ENCODE results near the gene DYNC1I1. TPM values are rescaled to one million over a fixed set of nuclear protein-coding genes. Genes with fewer than 3 reads are reported as not detected.
A peak's percentile ranks its signal among the peaks of the same experiment; 100 is the strongest.

The DYNC1I1 gene
- total RNA-seq, 1 donor from 2014 or later = 11.0 TPM

DNA sequence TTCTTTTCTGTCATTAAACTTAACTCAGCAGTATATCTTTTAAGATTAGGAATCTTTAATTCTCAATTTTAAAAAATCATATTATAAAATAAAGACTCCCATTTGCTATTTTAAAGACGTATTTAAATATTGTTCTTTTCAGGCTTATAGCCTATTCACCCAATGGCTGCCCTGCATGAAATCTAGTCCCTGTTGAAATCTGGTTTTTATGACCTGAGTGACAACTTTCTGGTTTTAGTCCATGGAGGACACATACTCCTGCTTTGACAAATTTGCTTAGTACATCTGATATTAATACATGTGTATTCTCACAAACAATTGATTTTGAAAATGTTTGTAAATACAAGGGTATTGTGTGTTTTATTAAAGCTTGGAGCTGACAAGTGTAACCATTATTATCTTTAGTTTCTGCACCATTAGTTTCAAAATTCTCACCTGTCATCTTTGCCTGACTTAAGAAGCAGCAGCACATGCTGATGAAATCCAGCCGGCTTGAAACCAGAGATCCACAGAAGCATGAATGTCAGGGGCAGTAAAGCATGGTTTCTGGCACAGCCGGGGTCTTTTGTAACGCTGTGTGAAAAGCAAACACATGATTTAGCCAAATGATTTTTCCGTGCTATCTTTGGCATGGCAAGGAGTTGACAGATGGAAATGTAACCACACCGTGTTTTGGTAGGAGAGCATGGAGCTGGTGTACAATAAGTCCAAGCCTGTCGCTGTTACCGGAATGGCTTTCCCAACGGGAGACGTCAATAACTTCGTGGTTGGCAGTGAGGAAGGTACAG lies 262.8 kb downstream of the DYNC1I1 start:
- H3K36me3 Mint-ChIP-seq (ENCODE audit: unreplicated experiment) = no peaks in the 10 kb centered on the region
- TF ChIP-seq, protein P1, sequence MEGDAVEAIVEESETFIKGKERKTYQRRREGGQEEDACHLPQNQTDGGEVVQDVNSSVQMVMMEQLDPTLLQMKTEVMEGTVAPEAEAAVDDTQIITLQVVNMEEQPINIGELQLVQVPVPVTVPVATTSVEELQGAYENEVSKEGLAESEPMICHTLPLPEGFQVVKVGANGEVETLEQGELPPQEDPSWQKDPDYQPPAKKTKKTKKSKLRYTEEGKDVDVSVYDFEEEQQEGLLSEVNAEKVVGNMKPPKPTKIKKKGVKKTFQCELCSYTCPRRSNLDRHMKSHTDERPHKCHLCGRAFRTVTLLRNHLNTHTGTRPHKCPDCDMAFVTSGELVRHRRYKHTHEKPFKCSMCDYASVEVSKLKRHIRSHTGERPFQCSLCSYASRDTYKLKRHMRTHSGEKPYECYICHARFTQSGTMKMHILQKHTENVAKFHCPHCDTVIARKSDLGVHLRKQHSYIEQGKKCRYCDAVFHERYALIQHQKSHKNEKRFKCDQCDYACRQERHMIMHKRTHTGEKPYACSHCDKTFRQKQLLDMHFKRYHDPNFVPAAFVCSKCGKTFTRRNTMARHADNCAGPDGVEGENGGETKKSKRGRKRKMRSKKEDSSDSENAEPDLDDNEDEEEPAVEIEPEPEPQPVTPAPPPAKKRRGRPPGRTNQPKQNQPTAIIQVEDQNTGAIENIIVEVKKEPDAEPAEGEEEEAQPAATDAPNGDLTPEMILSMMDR (IDR thresholded peaks at IDR 0.05; ENCODE audit: partially characterized antibody, unreplicated experiment) = no peak
- no peak overlapping the region for H3K4me3 Mint-ChIP-seq (ENCODE audit: unreplicated experiment)
- no peak for DNase-seq
- peaks cover 2% of the 10 kb centered on the region for H3K4me1 Mint-ChIP-seq (ENCODE audit: low read depth, unreplicated experiment)
- no peaks in the 10 kb centered on the region for H3K27me3 Mint-ChIP-seq (ENCODE audit: unreplicated experiment)
- H3K27ac Mint-ChIP-seq (ENCODE audit: unreplicated experiment) = no peak overlapping the region
- no peaks in the 10 kb centered on the region for H3K9me3 Mint-ChIP-seq (ENCODE audit: unreplicated experiment)

DNA sequence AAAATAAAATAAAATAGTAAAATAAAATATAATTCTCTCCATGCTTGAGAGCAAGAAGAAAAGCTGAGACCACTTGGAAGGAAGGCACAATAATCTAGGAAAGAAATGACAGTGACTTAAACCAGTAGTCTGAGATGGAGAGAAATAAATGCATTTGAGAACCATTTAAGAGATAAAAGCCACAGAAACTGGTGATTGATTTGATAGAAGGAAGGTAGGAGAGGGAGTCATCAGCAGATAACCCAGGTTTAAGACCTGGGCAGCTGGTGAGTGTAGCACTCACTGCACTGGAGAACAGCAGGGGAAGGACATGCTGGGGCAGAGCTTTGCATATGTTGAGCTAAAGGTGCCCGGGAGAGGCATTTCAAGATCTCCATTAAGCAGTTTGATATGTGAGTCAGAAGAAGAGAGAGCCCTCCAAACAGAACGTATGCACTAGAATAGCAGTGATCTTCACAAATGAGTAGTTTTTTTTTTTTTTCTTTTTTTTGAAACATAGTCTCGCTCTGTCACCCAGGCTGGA lies 268.0 kb downstream of the DYNC1I1 start:
- Mint-ChIP-seq H3K27me3 (ENCODE audit: unreplicated experiment) (no peaks in the 10 kb centered on the region), H3K4me1 (ENCODE audit: low read depth, unreplicated experiment) (peaks cover 3% of the 10 kb centered on the region), H3K27ac (ENCODE audit: unreplicated experiment) (peak overlapping the region; percentile 42), H3K9me3 (ENCODE audit: unreplicated experiment) (no peaks in the 10 kb centered on the region), H3K36me3 (ENCODE audit: unreplicated experiment) (no peaks in the 10 kb centered on the region), H3K4me3 (ENCODE audit: unreplicated experiment) (no peak overlapping the region)
- TF ChIP-seq, protein P1 (IDR thresholded peaks at IDR 0.05; ENCODE audit: partially characterized antibody, unreplicated experiment) = no peak
- no peak for DNase-seq

DNA sequence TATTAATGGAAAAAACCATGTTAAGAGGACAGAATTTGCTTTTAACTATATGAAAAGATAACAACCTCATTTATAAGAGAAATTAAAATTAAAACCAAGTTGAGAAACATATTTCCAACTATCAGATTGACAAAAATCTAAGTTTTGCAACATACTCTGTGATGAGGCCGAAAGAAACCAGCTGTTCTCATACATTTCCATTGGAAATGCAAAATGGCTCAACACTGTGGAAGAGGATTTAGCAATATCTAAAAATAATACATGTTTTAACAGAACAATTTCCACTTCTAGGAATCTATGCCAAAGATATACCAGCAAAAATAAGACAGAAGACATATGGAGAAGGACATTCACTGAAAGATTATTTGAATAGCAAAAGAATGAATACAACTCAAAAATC lies 268.8 kb downstream of the DYNC1I1 start:
- H3K9me3 Mint-ChIP-seq (ENCODE audit: unreplicated experiment) = no peaks in the 10 kb centered on the region
- H3K4me3 Mint-ChIP-seq (ENCODE audit: unreplicated experiment) = no peak overlapping the region
- no peaks in the 10 kb centered on the region for H3K36me3 Mint-ChIP-seq (ENCODE audit: unreplicated experiment)
- no peak overlapping the region for H3K27ac Mint-ChIP-seq (ENCODE audit: unreplicated experiment)
- peaks cover 3% of the 10 kb centered on the region for H3K4me1 Mint-ChIP-seq (ENCODE audit: low read depth, unreplicated experiment)
- no peak for DNase-seq
- H3K27me3 Mint-ChIP-seq (ENCODE audit: unreplicated experiment) = no peaks in the 10 kb centered on the region
- TF ChIP-seq, protein P1 (IDR thresholded peaks at IDR 0.05; ENCODE audit: partially characterized antibody, unreplicated experiment) = no peak

DNA sequence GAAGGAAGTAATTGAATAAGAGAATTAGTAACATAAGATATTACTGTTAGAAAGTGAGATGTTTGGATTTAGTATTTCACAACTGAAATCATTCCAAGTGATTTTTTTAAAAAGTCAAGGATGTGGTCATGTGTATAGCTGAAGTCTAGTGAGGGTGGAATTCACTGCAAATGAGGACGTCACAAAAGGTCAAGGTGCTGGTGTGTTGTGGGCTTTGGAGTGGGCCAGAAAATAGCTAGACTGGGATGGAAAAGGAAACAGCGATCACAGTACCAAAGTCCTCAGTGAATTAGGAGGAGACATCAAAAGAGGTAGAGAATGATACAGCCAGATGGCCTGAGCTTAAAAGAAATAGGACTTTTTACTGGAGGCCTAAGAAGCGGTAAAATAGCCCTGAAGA lies 272.8 kb downstream of the DYNC1I1 start:
- H3K4me1 Mint-ChIP-seq (ENCODE audit: low read depth, unreplicated experiment) = peaks cover 3% of the 10 kb centered on the region
- H3K4me3 Mint-ChIP-seq (ENCODE audit: unreplicated experiment) = no peak overlapping the region
- no peaks in the 10 kb centered on the region for H3K36me3 Mint-ChIP-seq (ENCODE audit: unreplicated experiment)
- no peaks in the 10 kb centered on the region for H3K9me3 Mint-ChIP-seq (ENCODE audit: unreplicated experiment)
- H3K27ac Mint-ChIP-seq (ENCODE audit: unreplicated experiment) = no peak overlapping the region
- DNase-seq = no peak
- TF ChIP-seq, protein P1 (IDR thresholded peaks at IDR 0.05; ENCODE audit: partially characterized antibody, unreplicated experiment) = no peak
- no peaks in the 10 kb centered on the region for H3K27me3 Mint-ChIP-seq (ENCODE audit: unreplicated experiment)

DNA sequence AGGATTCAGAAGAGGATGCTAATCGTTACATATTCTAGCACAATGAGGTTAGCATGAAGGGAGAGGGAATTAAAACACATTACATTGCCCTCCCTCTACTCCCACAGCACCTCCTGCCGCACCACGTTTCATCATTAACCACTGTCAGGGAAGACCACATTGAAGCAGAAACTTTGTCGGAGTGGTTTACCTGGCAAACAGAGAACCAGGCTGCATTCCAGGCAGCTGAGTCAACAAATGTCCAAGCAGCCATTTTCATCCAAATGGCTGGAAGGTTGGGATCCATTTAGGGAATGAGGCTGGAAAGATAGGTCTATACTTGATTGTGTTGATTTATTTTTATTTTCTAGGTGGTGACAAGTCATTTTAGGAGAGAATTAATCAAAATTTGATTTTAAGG lies 273.6 kb downstream of the DYNC1I1 start:
- Mint-ChIP-seq H3K4me3 (ENCODE audit: unreplicated experiment) (no peak overlapping the region), H3K27me3 (ENCODE audit: unreplicated experiment) (no peaks in the 10 kb centered on the region), H3K9me3 (ENCODE audit: unreplicated experiment) (no peaks in the 10 kb centered on the region), H3K4me1 (ENCODE audit: low read depth, unreplicated experiment) (no peaks in the 10 kb centered on the region), H3K27ac (ENCODE audit: unreplicated experiment) (no peak overlapping the region), H3K36me3 (ENCODE audit: unreplicated experiment) (no peaks in the 10 kb centered on the region)
- TF ChIP-seq, protein P1 (IDR thresholded peaks at IDR 0.05; ENCODE audit: partially characterized antibody, unreplicated experiment) = no peak
- DNase-seq = no peak
